GM21390 (cell line): Measurements from ENCODE around the gene SLC27A5.
A peak's percentile ranks its signal among the peaks of the same experiment; 100 is the strongest.

Experiments used
- ATAC-seq: cut with Tn5 transposase; IDR thresholded peaks from one replicate; pipeline ENCODE4 v1.9.1; 2021; ENCODE audit not compliant: unreplicated experiment

The SLC27A5 gene

GRCh38 chr19:58511353-58512208 is at the start of gene SLC27A5:
Gene SLC27A5, minus strand, starts transcription at chr19:58511992. Its CDS starts 37 bp downstream, at chr19:58511955.
- no peak for ATAC-seq

GRCh38 chr19:58560921-58561320 is 49.1 kb upstream of the SLC27A5 start:
- ATAC-seq, result no peak

- no peak for ATAC-seq
Observed at GRCh38 chr19:58560007-58560887, 48.5 kb upstream of the SLC27A5 start.

- no peak for ATAC-seq
Observed at GRCh38 chr19:58559275-58560006, 47.6 kb upstream of the SLC27A5 start.

GRCh38 chr19:58558623-58559274 is 47.0 kb upstream of the SLC27A5 start:
- ATAC-seq, result peak; percentile 51

GRCh38 chr19:58558066-58558622 is 46.4 kb upstream of the SLC27A5 start, which contains the start of gene UBE2M:
Gene UBE2M, minus strand, starts transcription at chr19:58558611. Its CDS starts 230 bp downstream, at chr19:58558381.
- ATAC-seq, result no peak

GRCh38 chr19:58557221-58558065 is 45.7 kb upstream of the SLC27A5 start:
- ATAC-seq, result no peak

- no peak for ATAC-seq
Observed at GRCh38 chr19:58556622-58557220, 44.9 kb upstream of the SLC27A5 start.

GRCh38 chr19:58555920-58556621 is 44.3 kb upstream of the SLC27A5 start:
- ATAC-seq, result no peak

GRCh38 chr19:58555369-58555885 is 43.6 kb upstream of the SLC27A5 start:
- no peak for ATAC-seq

- peak; percentile 27 for ATAC-seq
Observed at GRCh38 chr19:58554494-58555368, 42.9 kb upstream of the SLC27A5 start, which contains the start of gene CHMP2A. Gene CHMP2A, minus strand, starts transcription at chr19:58555105. Its CDS starts 893 bp downstream, at chr19:58554212.

- ATAC-seq, result no peak
Observed at GRCh38 chr19:58553799-58554493, 42.2 kb upstream of the SLC27A5 start.

- no peak for ATAC-seq
Observed at GRCh38 chr19:58552655-58553054, 40.9 kb upstream of the SLC27A5 start.

GRCh38 chr19:58551577-58552471 is 40.0 kb upstream of the SLC27A5 start:
- no peak for ATAC-seq

GRCh38 chr19:58551123-58551497 is 39.3 kb upstream of the SLC27A5 start:
- no peak for ATAC-seq
